GM12878 (cell line): ENCODE measurements around the gene SLC35F2. TPM values are rescaled to one million over a fixed set of nuclear protein-coding genes. Genes with fewer than 3 reads are reported as not detected.

ENCODE experiments used
- ATAC-seq: fragments of 200-7000 bp; cut with Tn5 transposase; 3 replicates; pipeline ENCODE4 v1.9.1; 2020; ENCODE audit warnings: mild to moderate bottlenecking, moderate library complexity
- BruUV-seq: library from RNA; stranded (reverse); fragments of 400-500 nt; replicated peaks from 2 replicates; lab custom pipeline; 2021; lab: Mats Ljungman, UMichigan
- CTCF ChIA-PET: fragments of 300-600 bp; sonication (Branson Sonifier 250); formaldehyde crosslinking; extraction: SDS; loops from one replicate; lab custom pipeline; 2021; ENCODE audit warnings: inconsistent platforms; lab: Yijun Ruan, JAX
- POLR2A ChIA-PET: fragments of 350-600 bp; formaldehyde crosslinking; extraction: SDS; loops from one replicate; lab custom pipeline; 2021; ENCODE audit warnings: inconsistent platforms; lab: Charles Lee
- RAD21 ChIA-PET: fragments of 300-600 bp; sonication (Branson Sonifier 250); formaldehyde crosslinking; loops from one replicate; lab custom pipeline; 2023; ENCODE audit warnings: antibody characterized with exemption; ENCODE audit not compliant: unreplicated experiment; lab: Charles Lee
- SMC1A ChIA-PET: fragments of 300-600 bp; sonication (Branson Sonifier 250); formaldehyde crosslinking; loops from one replicate; lab custom pipeline; 2023; ENCODE audit not compliant: unreplicated experiment, uncharacterized antibody; lab: Charles Lee
- DNase-seq: peaks from one replicate; pipeline ENCODE4 v3.0.0-alpha.2; 2011; ENCODE audit warnings: low read depth, low spot score
- FAIRE-seq: peaks from 3 replicates; lab custom pipeline; 2011; peaks lifted over from hg19 to GRCh38; lab: Jason Lieb, UNC
- H2AFZ ChIP-seq: 2 replicates; pipeline ENCODE4 v1.6.0; 2011; ENCODE audit warnings: low read depth, low read length, control low read depth; ENCODE audit not compliant: control insufficient read depth
- H3K27ac ChIP-seq: 2 replicates; pipeline ENCODE4 v1.5.1; 2011; ENCODE audit warnings: control low read depth; ENCODE audit not compliant: control insufficient read depth, insufficient read depth
- H3K27me3 ChIP-seq, 2 experiments: replicated peaks in 1 of 2; 2 replicates each; pipeline versions ENCODE4 v1.6.0 to v1.6.1; 2011; ENCODE audit warnings: low read length in 1 of 2; ENCODE audit not compliant: control insufficient read depth in 2 of 2, insufficient read depth in 2 of 2
- H3K36me3 ChIP-seq, 2 experiments: 2 replicates each; pipeline ENCODE4 v1.5.1; 2011; ENCODE audit warnings: low read length in 1 of 2; ENCODE audit not compliant: control insufficient read depth in 2 of 2, insufficient read depth in 2 of 2
- H3K4me1 ChIP-seq: 2 replicates; pipeline ENCODE4 v1.6.1; 2011; ENCODE audit warnings: mild to moderate bottlenecking, low read length, moderate library complexity, mixed read lengths; ENCODE audit not compliant: control insufficient read depth, insufficient read depth
- H3K4me2 ChIP-seq: 2 replicates; pipeline ENCODE4 v1.6.0; 2011; ENCODE audit warnings: control low read depth; ENCODE audit not compliant: control insufficient read depth, insufficient read depth
- H3K4me3 ChIP-seq: fragments of 200-600 bp; sonication (generic); 2 replicates; pipeline ENCODE4 v1.5.1; 2016
- H3K79me2 ChIP-seq: 2 replicates; pipeline ENCODE4 v1.6.0; 2011; ENCODE audit warnings: low read length; ENCODE audit not compliant: control insufficient read depth, insufficient read depth
- H3K9ac ChIP-seq: 2 replicates; pipeline ENCODE4 v1.8.0; 2011; ENCODE audit warnings: low read length, control low read depth, mixed read lengths; ENCODE audit not compliant: control insufficient read depth, insufficient read depth
- H3K9me3 ChIP-seq: replicated peaks from 3 replicates; pipeline ENCODE4 v1.5.1; 2011; ENCODE audit warnings: mild to moderate bottlenecking, low read length; ENCODE audit not compliant: control insufficient read depth, insufficient read depth
- H4K20me1 ChIP-seq: 2 replicates; pipeline ENCODE4 v1.6.0; 2011; ENCODE audit not compliant: control insufficient read depth, insufficient read depth
- BCL3 ChIP-seq: IDR thresholded peaks from 2 replicates; pipeline ENCODE4 v1.6.1; 2011; ENCODE audit warnings: borderline replicate concordance, low read depth, mild to moderate bottlenecking, moderate library complexity, low read length; ENCODE audit not compliant: insufficient read depth, poor library complexity, severe bottlenecking
- BMI1 ChIP-seq: fragments of 450-650 bp; IDR thresholded peaks from 2 replicates; pipeline ENCODE4 v1.6.1; 2016; ENCODE audit warnings: mild to moderate bottlenecking, moderate library complexity, borderline replicate concordance
- CBFB ChIP-seq: IDR thresholded peaks from 2 replicates; pipeline ENCODE4 v1.6.1; 2016; ENCODE audit warnings: antibody characterized with exemption, low read depth
- DPF2 ChIP-seq: fragments of 450-650 bp; IDR thresholded peaks from 2 replicates; pipeline ENCODE4 v1.6.1; 2017; ENCODE audit warnings: mild to moderate bottlenecking
- E2F8 ChIP-seq: fragments of 450-650 bp; IDR thresholded peaks from 2 replicates; pipeline ENCODE4 v1.6.1; 2018; ENCODE audit warnings: mild to moderate bottlenecking, low read depth, moderate library complexity; ENCODE audit not compliant: partially characterized antibody
- KAT2A ChIP-seq: conservative IDR thresholded peaks from 2 replicates; pipeline ENCODE4 v1.6.1; 2011; ENCODE audit warnings: low read depth, low read length; ENCODE audit not compliant: control insufficient read depth
- MTA3 ChIP-seq: IDR thresholded peaks from 2 replicates; pipeline ENCODE4 v1.6.1; 2012; ENCODE audit warnings: low read length, inconsistent platforms, borderline replicate concordance
- MXI1 ChIP-seq: fragments of 150-350 bp; IDR thresholded peaks from 2 replicates; pipeline ENCODE4 v1.6.1; 2011; ENCODE audit warnings: low read depth, mild to moderate bottlenecking, inconsistent platforms, low read length, improper control_type of control experiment
- NR2F1 ChIP-seq: fragments of 450-650 bp; conservative IDR thresholded peaks from 2 replicates; pipeline ENCODE4 v1.6.1; 2017; ENCODE audit warnings: mild to moderate bottlenecking
- RCOR1 ChIP-seq: conservative IDR thresholded peaks from 2 replicates; pipeline ENCODE4 v1.6.1; 2012; ENCODE audit warnings: low read depth, low read length, improper control_type of control experiment
- RFX5 ChIP-seq: IDR thresholded peaks from 2 replicates; pipeline ENCODE4 v1.6.1; 2011; ENCODE audit warnings: low read depth, low read length, improper control_type of control experiment
- TARDBP ChIP-seq: IDR thresholded peaks from 2 replicates; pipeline ENCODE4 v1.6.1; 2016; ENCODE audit warnings: borderline replicate concordance
- WRNIP1 ChIP-seq: IDR thresholded peaks from 2 replicates; pipeline ENCODE4 v1.6.1; 2011; ENCODE audit warnings: low read depth, low read length, improper control_type of control experiment, borderline replicate concordance
- ZBTB4 ChIP-seq: fragments of 450-650 bp; formaldehyde crosslinking; IDR thresholded peaks from 2 replicates; pipeline ENCODE4 v1.4.0; 2022; ENCODE audit warnings: mild to moderate bottlenecking, moderate library complexity
- ZNF24 ChIP-seq: fragments of 450-650 bp; IDR thresholded peaks from 2 replicates; pipeline ENCODE4 v1.6.1; 2017; ENCODE audit warnings: antibody characterized with exemption, mild to moderate bottlenecking
- WGBS: methylation state at CpG from one replicate; pipeline ENCODE4 v1.1.6; 2016; ENCODE audit warnings: low lambda C conversion rate; ENCODE audit not compliant: insufficient replicate concordance, insufficient coverage; ENCODE audit errors: missing lambda C conversion rate; 5-methylcytosine and 5-hydroxymethylcytosine counted together
- in situ Hi-C: fragments of 300-500 bp; cut with MboI; formaldehyde crosslinking; loops from 9 replicates; pipeline ENCODE4 v1.14.3; 2018; ENCODE audit warnings: mixed read lengths
- intact Hi-C: fragments of 100-400 bp; cut with micrococcal nuclease; formaldehyde crosslinking; loops from one replicate; pipeline ENCODE4 v1.14.2; 2022; ENCODE audit not compliant: unreplicated experiment
- polyA plus RNA-seq, 11 experiments: library from polyadenylated mRNA; depleted of rRNA in 4 of 11; unstranded in 6 of 11; stranded (reverse) in 5 of 11; fragments of >200 nt; fragmentation: Nextera tagmentation in 4 of 11; fragmentation: Illumina TruSeq in 1 of 11; extraction: Ambion mirVana in 4 of 11; extraction: Trizol in 1 of 11; gene quantifications; 1 replicate in 1 of 11; 2 replicates in 10 of 11; pipeline versions ENCODE4 v1.2.1 to v1.2.3, GENCODE V29; 2011 to 2016; ENCODE audit warnings: inconsistent platforms in 2 of 11, missing spikeins in 2 of 11, low read depth in 1 of 11
- total RNA-seq, 4 experiments: library from RNA; depleted of rRNA in 3 of 4; stranded (reverse); fragments of >200 nt in 3 of 4; fragmentation: Illumina TruSeq in 1 of 4; extraction: Trizol in 1 of 4; gene quantifications; 2 replicates each; pipeline versions ENCODE4 v1.2.1 to v1.2.3, GENCODE V29; 2013 to 2021

Gene SLC35F2
- total and polyA plus RNA-seq, 10 of the 15 experiments (the other 5 are each of a cell fraction or from before 2014, with no cell fraction given), result 15.2 to 48.8 (median 40.1) TPM

GRCh38 chr11:107801641-107802040 is 56.9 kb downstream of the SLC35F2 start:
- no peak for DNase-seq
- ChIA-PET POLR2A (no interaction called here), RAD21 (no interaction called here), CTCF (interaction anchor here (0.6 to 2.5 kb wide), 7 partner anchors 25 to 114 kb away, joined by 3 to 8 read pairs (median 3); no protein-coding TSS in a partner anchor), SMC1A (interaction anchor here (0.7 to 2.5 kb wide), 5 partner anchors 21 to 98 kb away, joined by 3 to 8 read pairs (median 6); partner anchors contain the start of gene SLC35F2)
- Histone ChIP-seq H3K36me3 (peaks cover 7 to 12% of the 10 kb centered on the region in 2 experiments; a peak in 3 of 4 replicates), H3K9me3 (no peaks in the 10 kb centered on the region), H3K27ac (no peak overlapping the region), H3K4me3 (no peak overlapping the region), H3K27me3 (no peaks in the 10 kb centered on the region), H3K79me2 (no peaks in the 10 kb centered on the region; the same call in 1 of the 2 replicates), H3K4me2 (no peak overlapping the region), H3K4me1 (no peaks in the 10 kb centered on the region), H4K20me1 (no peaks in the 10 kb centered on the region), H3K9ac (no peak overlapping the region), H2AFZ (no peak overlapping the region)
- in situ Hi-C loops (no loop called here), intact Hi-C loops (no loop called here)
- TF ChIP-seq KAT2A, result no peak
- TF ChIP-seq DPF2, result no peak
- TF ChIP-seq RFX5, result no peak
- TF ChIP-seq WRNIP1, result no peak
- TF ChIP-seq TARDBP, result no peak
- no peak for TF ChIP-seq ZNF24
- no peak for TF ChIP-seq BMI1
- TF ChIP-seq BCL3, result no peak
- TF ChIP-seq ZBTB4, result no peak
- TF ChIP-seq MTA3, result no peak
- no peak for TF ChIP-seq RCOR1
- TF ChIP-seq CBFB, result no peak
- TF ChIP-seq NR2F1, result no peak
- no peak for TF ChIP-seq E2F8
- no peak for TF ChIP-seq MXI1
- FAIRE-seq, result no peak
- 100% methylated on average over 1 of the region's 1 CpG for WGBS
- no peak for ATAC-seq
- BruUV-seq, result no TSS peak
